DND-41 (cell line): ENCODE results near the gene STYXL2.

ENCODE experiments used
- CTCF ChIP-seq: IDR thresholded peaks from 2 replicates; pipeline ENCODE4 v1.5.1; 2012; ENCODE audit warnings: borderline replicate concordance, low read length, moderate library complexity, mild to moderate bottlenecking; ENCODE audit not compliant: poor library complexity, severe bottlenecking; ENCODE audit errors: extremely low read depth
- EZH2 ChIP-seq: IDR thresholded peaks from 3 replicates; pipeline ENCODE4 v1.6.1; 2012; ENCODE audit warnings: borderline replicate concordance, low read depth, mild to moderate bottlenecking, moderate library complexity, low read length, inconsistent platforms; ENCODE audit not compliant: severe bottlenecking

- TF ChIP-seq CTCF (no peak), EZH2 (no peak)
These were observed 7.8 kb upstream of the STYXL2 start for GRCh38 chr1:167086033-167086432.
